HG03097 (cell line): ENCODE data around the gene RYR1.
"Not testable (repeated sequence)": the region's sequence is repeated elsewhere in the genome, so short reads cannot be mapped to it uniquely, and the experiment has no call there.

ENCODE experiments used
- ATAC-seq: cut with Tn5 transposase; IDR thresholded peaks from one replicate; pipeline ENCODE4 v1.9.1; 2021; ENCODE audit not compliant: unreplicated experiment, low FRiP score

RYR1 gene

GRCh38 chr19:38399537-38399936 lies 34.0 kb upstream of the RYR1 start:
- no peak for ATAC-seq

GRCh38 chr19:38400361-38400760 lies 33.1 kb upstream of the RYR1 start:
- no peak for ATAC-seq

- ATAC-seq = no peak
These were observed 32.3 kb upstream of the RYR1 start for GRCh38 chr19:38401148-38401547.

DNA sequence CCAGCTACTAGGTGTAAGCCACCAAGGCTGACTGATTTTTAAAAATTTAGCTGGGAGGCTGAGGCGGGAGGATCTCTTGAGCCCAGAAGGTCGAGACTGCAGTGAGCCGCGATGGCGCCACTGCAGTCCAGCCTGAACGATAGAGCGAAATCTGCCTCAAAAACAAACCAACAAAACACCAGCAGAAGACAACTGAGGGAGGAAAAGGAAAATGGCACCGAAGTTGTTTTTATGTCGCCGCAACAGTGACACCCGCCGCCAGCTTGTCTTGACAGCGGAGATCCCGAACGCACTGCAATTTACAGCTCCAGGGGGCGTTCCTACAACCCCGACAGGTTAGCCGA lies 30.9 kb upstream of the RYR1 start:
- no peak for ATAC-seq

DNA sequence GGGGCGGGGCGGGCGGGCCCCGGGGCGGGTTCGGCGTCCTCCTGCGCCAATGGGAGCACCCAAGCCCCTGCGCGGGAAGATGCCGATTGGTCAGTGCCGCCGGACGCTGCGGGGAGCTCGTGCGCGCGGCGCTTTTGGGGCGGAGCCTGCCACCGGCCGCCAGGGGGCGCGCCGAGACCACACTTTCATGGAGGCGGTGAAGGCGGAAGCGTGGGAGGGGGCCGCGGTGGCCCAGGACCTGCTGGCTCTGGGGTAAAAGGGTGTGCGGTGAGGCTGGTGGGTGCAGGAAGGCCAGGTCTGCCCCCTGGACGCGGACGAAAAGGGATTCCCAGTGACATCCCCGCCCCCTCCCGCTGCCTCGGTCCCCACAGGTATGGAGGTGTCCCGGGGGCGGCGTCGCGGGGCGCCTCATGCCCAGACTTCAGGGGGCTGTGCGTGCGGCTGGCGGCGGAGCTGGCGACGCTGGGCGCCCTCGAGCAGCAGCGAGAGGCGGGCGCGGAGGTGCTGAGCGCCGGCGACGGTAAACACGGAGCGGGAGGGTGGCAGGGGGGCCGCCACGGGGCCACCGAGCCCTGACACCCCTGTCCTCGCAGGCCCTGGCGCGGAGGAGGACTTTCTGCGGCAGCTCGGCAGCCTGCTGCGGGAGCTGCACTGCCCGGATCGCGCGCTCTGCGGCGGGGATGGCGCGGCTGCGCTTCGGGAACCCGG lies 30.4 kb upstream of the RYR1 start, which contains the start of gene FAM98C:
FAM98C (plus strand) TSS at position 127 of the 708 bp plus-strand sequence; CDS start at position 188, 61 bp downstream.
- ATAC-seq = peak; percentile 71

DNA sequence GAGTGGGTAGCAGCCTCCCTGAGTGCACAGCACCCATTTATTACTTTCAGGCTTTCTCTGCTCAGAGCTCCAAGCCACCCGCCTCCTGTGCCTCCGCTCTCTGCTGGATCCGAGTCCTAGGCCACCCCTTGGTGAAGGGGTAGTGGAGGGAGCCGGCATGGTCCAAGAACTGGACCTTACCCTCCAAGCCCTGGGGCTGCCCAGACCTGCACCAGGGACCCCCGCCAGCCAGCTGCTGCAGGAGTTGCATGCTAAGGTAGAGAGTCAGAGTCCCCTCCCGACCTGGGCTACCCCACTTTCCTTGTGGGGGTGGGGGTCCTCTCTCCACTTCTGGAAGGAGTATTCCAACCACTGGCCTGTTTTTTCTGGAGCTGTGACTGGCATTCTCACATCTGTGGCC lies 28.6 kb upstream of the RYR1 start:
- ATAC-seq = no peak

DNA sequence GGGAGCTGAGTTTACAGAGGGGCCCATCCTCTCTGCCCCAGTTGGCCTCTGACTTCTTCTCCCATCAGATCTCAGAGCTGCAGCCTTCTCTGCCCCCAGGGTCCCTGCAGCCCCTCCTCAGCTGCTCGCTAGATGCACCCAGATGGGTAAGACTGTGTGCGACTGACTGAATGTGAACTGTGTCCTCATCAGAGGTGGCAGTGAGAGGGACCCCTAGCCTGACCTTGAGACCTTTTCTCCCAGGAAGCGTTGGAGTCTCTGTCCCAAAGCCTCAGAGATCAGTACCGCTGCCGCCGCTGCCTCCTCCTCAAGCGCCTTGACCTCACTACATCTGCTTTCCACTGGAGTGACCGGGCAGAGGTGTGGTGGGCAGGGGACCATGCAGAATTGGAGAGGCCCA lies 28.2 kb upstream of the RYR1 start:
- ATAC-seq = no peak

DNA sequence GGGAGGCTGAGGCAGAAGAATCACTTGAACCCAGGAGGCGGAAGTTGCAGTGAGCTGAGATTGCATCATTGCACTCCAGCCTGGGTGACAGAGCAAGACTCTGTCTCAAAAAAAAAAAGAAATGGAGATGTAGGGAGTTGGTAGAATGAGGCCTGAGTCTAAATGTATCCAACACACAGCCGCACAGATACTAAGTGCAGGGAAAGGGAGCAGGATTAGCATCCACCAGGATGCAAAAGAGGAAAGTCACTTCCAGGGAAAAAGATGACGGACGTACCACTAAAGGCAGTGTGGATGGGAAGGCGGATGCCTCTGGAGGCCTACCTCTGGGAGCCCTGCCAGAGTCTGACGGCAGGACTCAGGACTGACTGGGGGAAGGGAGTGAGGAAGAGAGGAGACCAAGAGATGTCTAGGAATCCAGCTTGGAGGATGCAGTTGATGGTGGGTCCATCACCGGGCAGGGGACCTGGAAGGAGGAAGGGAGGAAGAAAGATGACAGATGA lies 23.8 kb upstream of the RYR1 start:
- ATAC-seq = no peak

GRCh38 chr19:38410407-38410806 lies 23.1 kb upstream of the RYR1 start:
- ATAC-seq = not testable (repeated sequence)

DNA sequence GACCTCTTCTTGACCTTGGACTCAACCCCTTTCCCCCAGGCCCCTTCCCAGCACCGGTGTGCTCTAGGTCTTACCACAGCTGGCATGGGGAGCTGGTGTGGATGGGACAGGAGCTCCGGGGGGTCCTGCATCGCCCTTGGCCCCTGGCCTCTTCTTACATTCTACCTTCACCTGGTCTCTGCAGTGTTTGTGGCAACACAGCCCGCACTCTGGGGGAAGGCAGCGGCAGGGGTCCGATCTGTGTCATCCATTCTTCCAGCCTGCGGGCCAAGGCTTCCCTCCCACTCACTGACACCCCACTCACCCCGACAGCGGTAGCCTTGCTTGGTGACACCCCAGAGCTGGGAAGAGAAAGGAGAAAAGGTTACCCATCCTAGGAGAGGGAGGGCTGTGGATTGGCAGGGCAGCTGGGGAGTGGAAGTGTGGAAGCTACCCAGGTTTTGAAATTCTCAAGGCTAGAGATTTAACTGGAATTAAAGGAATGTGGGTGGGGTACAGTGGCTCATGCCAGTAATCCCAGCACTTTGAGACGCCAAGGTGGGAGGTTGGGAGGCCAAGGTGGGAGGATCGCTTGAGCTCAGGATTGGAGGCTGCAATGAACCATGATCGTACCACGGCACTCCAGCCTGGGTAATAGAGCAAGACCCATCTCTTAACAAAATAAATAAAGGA lies 22.3 kb upstream of the RYR1 start:
- ATAC-seq = no peak

GRCh38 chr19:38411898-38412297 lies 21.6 kb upstream of the RYR1 start:
- not testable (repeated sequence) for ATAC-seq

DNA sequence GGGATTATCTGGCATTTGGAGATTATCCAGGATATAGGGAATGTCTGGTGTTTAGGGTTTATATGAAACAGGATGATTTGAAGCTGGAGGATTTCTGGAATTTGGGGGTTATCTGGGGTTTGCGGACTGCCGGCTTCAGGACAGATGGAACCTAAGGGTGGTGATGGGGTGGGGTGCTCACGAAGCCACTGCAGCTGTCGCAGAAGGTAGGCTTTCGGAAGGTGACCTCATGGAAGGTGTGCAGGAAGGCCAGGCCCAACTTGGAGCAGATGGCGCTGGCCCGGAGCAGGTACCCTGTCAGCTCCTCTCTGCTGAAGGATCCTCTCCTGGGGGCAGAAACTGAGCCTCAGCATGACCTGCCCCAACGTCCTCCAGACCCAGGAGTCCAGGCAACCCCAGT lies 21.0 kb upstream of the RYR1 start:
- no peak for ATAC-seq

GRCh38 chr19:38412961-38413360 lies 20.5 kb upstream of the RYR1 start:
- no peak for ATAC-seq

DNA sequence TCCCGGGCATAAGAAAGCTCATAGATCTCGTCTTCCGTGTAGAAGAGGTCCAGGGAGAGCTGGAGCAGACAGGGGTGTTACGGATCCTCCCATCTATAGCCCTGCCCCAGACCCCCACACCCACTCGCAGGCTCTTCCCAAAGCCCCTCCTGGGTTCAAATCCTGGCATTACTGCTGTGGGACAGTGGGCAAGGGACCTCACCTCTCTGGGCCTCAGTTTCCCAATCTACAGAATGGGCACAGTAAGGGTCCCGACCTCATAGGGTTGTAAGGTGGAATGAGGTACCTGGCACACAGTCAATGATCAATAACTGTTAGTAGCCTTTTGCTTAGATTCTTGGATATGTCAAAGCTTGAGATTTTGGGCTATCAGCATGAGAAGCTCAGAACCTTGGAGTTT lies 20.1 kb upstream of the RYR1 start:
- no peak for ATAC-seq

GRCh38 chr19:38417146-38417543 lies 16.3 kb upstream of the RYR1 start:
- ATAC-seq = no peak

DNA sequence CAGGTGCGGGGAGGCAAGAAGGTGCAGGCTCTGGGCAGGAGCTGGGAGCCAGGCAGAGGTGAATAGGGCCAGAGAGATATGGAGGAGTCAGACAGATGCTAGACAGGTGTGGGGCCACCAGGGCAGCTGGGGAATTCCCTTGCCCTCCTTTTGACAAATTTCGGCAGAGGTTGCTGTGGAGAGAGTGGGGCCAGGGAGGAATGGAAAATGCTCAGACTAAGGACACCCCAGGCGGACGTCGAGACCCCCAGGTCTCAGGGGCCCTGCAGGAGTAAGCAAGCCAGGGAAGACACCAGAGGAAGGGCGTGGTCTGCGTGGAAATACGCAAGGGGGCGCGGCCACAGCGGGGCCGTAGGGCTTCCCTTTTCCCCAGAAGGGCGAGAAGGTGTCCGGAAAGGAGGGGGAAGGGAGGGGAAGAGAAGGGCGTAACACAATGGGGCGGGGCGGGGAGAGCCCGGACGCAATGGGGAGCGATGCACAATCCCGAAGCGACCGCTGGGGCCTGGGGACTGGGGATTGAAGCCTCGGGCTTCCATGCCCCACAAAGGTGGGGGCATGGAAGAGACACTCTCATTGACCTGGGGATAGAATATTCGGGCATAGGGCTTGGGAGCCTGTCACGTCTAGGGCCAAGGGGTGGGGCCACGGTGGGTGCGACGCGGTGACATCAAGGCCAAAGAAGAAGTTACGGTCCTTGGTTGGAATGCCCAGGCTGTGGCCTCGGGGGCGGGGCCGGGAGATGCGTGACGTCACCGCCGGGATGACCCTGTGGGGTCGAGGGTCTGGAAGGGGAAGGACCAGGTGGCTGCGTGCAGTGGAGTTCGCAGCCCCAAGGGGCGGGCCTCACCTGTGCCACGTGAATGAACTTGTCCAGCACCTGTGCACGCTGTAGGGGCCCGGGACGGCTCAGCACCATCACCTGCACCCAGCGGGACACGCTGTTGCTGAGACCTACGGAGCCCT lies 15.7 kb upstream of the RYR1 start:
- no peak for ATAC-seq

- ATAC-seq = no peak
These were observed 12.6 kb upstream of the RYR1 start for GRCh38 chr19:38420935-38421334.

DNA sequence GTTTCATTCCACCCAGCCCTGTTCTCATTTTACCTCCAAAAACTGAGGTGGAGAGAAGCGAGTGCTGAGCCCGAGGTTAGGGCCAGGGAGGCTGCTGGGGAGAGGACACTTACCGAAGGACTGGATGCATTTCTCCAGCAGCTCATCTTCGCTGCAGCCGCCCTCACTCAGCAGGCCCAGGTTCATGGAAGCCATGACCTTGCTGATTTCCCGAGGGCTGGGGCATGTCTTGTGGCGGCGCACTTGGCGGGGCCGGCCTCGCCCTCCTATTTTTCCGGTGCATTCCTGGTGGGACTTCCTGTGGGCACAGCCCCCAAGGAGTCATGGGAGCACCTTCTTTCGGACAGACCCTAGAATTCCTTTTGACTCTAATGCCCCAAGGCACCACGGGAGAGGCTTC lies 11.6 kb upstream of the RYR1 start:
- ATAC-seq = no peak

GRCh38 chr19:38422438-38422837 lies 11.1 kb upstream of the RYR1 start:
- ATAC-seq = no peak

DNA sequence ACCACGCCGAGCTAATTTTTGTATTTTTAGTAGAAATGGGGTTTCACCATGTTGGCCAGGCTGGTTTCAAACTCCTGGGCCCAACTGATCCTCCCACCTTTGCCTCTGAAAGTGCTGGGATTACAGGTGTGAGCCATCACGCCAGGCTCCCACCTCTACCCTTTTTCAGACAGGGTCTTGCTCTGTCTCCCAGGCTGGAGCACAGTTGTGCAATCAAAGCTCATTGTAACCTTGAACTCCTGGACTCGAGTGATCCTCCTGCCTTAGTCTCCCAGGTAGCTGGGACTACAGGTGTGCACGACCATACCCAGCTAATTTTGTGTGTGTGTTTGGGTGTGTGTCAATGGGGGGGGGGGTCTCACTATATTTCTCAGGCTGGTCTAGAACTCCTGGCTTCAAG lies 9.2 kb upstream of the RYR1 start:
- no peak for ATAC-seq

- no peak for ATAC-seq
These were observed 8.2 kb upstream of the RYR1 start for GRCh38 chr19:38425222-38425809.
